Transverse colon (tissue), 4 donors: ENCODE results near the gene LATS1. TPM values are rescaled to one million over a fixed set of nuclear protein-coding genes. Genes with fewer than 3 reads are reported as not detected.

Source experiments
- DNase-seq: peaks from one replicate; pipeline ENCODE4 v3.0.0-alpha.2; 2019
- H3K27ac ChIP-seq, 4 donors: fragments of 200-600 bp; sonication (generic); 2 replicates each; pipeline ENCODE4 v1.5.1; 2016 to 2018; ENCODE audit warnings: inconsistent platforms in 4 of 4
- H3K27me3 ChIP-seq: fragments of 200-600 bp; sonication (generic); 2 replicates; pipeline ENCODE4 v1.5.1; 2017; ENCODE audit warnings: inconsistent platforms
- H3K36me3 ChIP-seq, 4 donors: fragments of 200-600 bp; sonication (generic); 2 replicates each; pipeline ENCODE4 v1.5.1; 2017 to 2019; ENCODE audit warnings: inconsistent platforms in 4 of 4
- H3K4me1 ChIP-seq, 4 donors: fragments of 200-600 bp; sonication (generic); 2 replicates each; pipeline ENCODE4 v1.5.1; 2017 to 2020; ENCODE audit warnings: inconsistent platforms in 4 of 4
- H3K4me3 ChIP-seq, 4 donors: fragments of 200-600 bp; sonication (generic); 1 replicate in 1 of 4; 2 replicates in 3 of 4; pipeline versions ENCODE4 v1.5.1 to v1.6.1; 2017 to 2019; ENCODE audit warnings: inconsistent platforms in 4 of 4
- H3K9me3 ChIP-seq, 2 donors: fragments of 200-600 bp; sonication (generic); 2 replicates each; pipeline ENCODE4 v1.5.1; 2017 to 2019; ENCODE audit warnings: inconsistent platforms in 2 of 2
- CTCF ChIP-seq, 5 experiments: fragments of 200-600 bp in 3 of 5; fragments of 450-650 bp in 2 of 5; sonication (generic) in 3 of 5; IDR thresholded peaks; 1 replicate in 2 of 5; 2 replicates in 3 of 5; pipeline ENCODE4 v1.5.1; 2016 to 2017; ENCODE audit warnings: antibody characterized with exemption in 5 of 5, inconsistent platforms in 3 of 5, mild to moderate bottlenecking in 2 of 5, moderate library complexity in 1 of 5
- EP300 ChIP-seq: sonication (generic); formaldehyde crosslinking; IDR thresholded peaks from one replicate; pipeline ENCODE4 v1.6.1; 2017; ENCODE audit warnings: antibody characterized with exemption, low read depth
- POLR2A ChIP-seq: fragments of 450-650 bp; IDR thresholded peaks from one replicate; pipeline ENCODE4 v1.6.1; 2016; ENCODE audit warnings: antibody characterized with exemption, mild to moderate bottlenecking, moderate library complexity
- POLR2AphosphoS5 ChIP-seq, 3 donors: sonication (generic); formaldehyde crosslinking; IDR thresholded peaks; one replicate each; pipeline ENCODE4 v1.6.1; 2016; ENCODE audit warnings: antibody characterized with exemption in 3 of 3
- WGBS, 2 donors: methylation state at CpG; one replicate each; pipeline ENCODE4 v1.1.5; 2018; ENCODE audit warnings: low coverage in 1 of 2; 5-methylcytosine and 5-hydroxymethylcytosine counted together
- in situ Hi-C, 4 donors: fragments of 200-750 bp; cut with MboI; loops; one replicate each; pipeline versions ENCODE4 v1.15.0 to v1.15.1; 2017; ENCODE audit warnings: low sequenced_read_pairs in 3 of 4, low pct_ligation_motif_present in 1 of 4, low pct_unique_long_range_greater_than_20kb in 1 of 4
- intact Hi-C: fragments of 100-400 bp; cut with DNase I; formaldehyde crosslinking; loops from one replicate; pipeline ENCODE4 v1.15.1; 2023; ENCODE audit warnings: low total_unique reads
- total RNA-seq, 4 donors: library from RNA; depleted of rRNA; stranded (reverse); fragments of >200 nt; gene quantifications; one replicate each; pipeline ENCODE4 v1.1.0, GENCODE V29; 2016

Gene LATS1
- total RNA-seq, 4 donors from 2014 or later, result 13.1 to 28.4 (median 19.4) TPM

DNA sequence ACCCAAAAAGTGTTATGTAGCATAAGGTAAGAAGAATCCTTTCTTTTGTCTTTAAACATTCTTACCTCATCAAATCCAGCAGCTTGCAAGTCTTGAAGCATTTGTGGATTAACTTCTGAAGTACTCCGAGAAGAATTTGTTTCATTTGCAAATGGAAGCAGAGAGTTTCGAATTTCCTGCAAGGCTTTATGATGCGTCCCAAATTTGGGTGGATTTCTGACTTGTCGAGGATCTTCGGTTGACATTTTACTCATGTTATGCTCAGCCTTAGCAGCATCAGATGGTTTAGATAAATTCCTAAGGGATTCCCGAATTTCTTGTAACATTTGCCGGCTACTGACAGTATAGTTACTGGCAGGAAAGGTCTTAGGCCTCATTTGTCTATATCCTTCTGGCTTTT is 16.2 kb downstream of the LATS1 start:
- 73 to 81% methylated on average over 5 to 7 of the region's 7 CpGs for WGBS, 2 donors
- Histone ChIP-seq H3K27ac (no peak overlapping the region), H3K9me3 (no peaks in the 10 kb centered on the region), H3K4me1 (peaks cover 0 to 16% (median 0%) of the 10 kb centered on the region in 4 donors), H3K27me3 (no peaks in the 10 kb centered on the region), H3K36me3 (peaks cover 0 to 14% (median 2%) of the 10 kb centered on the region in 4 donors), H3K4me3 (no peak overlapping the region)
- TF ChIP-seq POLR2A (no peak), EP300 (no peak), POLR2AphosphoS5 (IDR thresholded peaks at IDR 0.05) (no peak), CTCF (IDR thresholded peaks at IDR 0.05) (no peak)
- DNase-seq, result no peak
- intact Hi-C loops, result no loop called here
- in situ Hi-C loops, result loop anchor here in 1 of 4 donors (25.0 kb wide), 1 partner anchor 139 kb away; the partner anchor contains the start of gene GINM1

DNA sequence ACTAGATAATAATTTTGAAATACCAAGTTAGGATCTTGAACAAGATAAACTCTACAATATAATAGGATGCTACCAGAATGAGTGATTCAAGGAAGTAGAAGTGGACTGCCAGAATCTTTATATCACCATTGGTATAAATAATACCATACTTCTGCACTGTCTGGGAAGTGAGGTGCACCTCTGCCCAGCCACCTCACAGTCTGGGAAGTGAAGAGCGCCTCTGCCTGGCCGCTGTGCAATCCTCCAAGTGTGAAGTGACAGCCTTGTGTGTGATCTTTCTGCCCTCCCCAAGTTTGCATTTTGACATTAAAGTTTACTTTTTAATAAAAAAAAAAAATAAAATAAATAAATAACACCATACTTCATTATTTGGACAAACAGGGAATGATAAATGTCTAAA is 18.8 kb downstream of the LATS1 start:
- Histone ChIP-seq H3K27ac (no peak overlapping the region), H3K4me1 (peaks cover 0 to 11% (median 0%) of the 10 kb centered on the region in 4 donors), H3K9me3 (no peaks in the 10 kb centered on the region), H3K4me3 (no peak overlapping the region), H3K27me3 (no peaks in the 10 kb centered on the region), H3K36me3 (peaks cover 0 to 15% (median 2%) of the 10 kb centered on the region in 4 donors)
- DNase-seq, result no peak
- no peak for TF ChIP-seq POLR2AphosphoS5 (IDR thresholded peaks at IDR 0.05)
- TF ChIP-seq POLR2A, result no peak
- no peak for TF ChIP-seq CTCF (IDR thresholded peaks at IDR 0.05)
- no peak for TF ChIP-seq EP300
- WGBS, 2 donors, result 91 to 97% methylated on average over 2 of the region's 2 CpGs
- in situ Hi-C loops (no loop called here), intact Hi-C loops (no loop called here)

- TF ChIP-seq CTCF (IDR thresholded peaks at IDR 0.05) (no peak), POLR2A (no peak), POLR2AphosphoS5 (IDR thresholded peaks at IDR 0.05) (no peak), EP300 (no peak)
- intact Hi-C loops, result no loop called here
- Histone ChIP-seq H3K27me3 (no peaks in the 10 kb centered on the region), H3K4me3 (no peak overlapping the region), H3K27ac (no peak overlapping the region), H3K4me1 (peaks cover 0 to 11% (median 0%) of the 10 kb centered on the region in 4 donors), H3K9me3 (no peaks in the 10 kb centered on the region), H3K36me3 (peaks cover 0 to 19% (median 2%) of the 10 kb centered on the region in 4 donors)
- DNase-seq, result no peak
- WGBS, 2 donors, result 94 to 96% methylated on average over 2 of the region's 2 CpGs
- in situ Hi-C loops, result no loop called here
Measured at GRCh38 chr6:149698175-149698574, 19.7 kb downstream of the LATS1 start.

DNA sequence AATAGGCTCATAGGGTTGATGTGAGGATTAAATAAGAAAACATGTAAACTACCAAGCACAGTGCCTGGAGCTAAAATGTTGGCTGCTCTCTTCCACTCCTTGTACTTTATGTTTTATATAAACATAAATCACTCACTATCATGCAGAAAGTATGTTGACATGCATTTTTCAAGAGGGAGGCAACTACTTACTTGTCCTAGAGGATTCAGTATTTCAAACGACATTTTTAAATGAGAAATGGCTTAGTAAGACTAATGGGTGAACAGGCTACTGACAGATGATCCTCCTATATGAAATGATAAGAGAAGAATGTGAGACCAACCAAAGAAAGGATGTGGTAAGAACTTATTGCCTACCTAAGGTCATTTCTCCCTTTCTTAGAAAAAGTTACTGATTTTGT is 21.0 kb downstream of the LATS1 start:
- WGBS, 2 donors, result 50 to 57% methylated on average over 1 of the region's 1 CpG
- H3K27ac ChIP-seq, result no peak overlapping the region
- H3K4me1 ChIP-seq, result peaks cover 0 to 10% (median 0%) of the 10 kb centered on the region in 4 donors
- H3K36me3 ChIP-seq, result peaks cover 0 to 24% (median 2%) of the 10 kb centered on the region in 4 donors
- TF ChIP-seq POLR2AphosphoS5 (IDR thresholded peaks at IDR 0.05), result no peak
- TF ChIP-seq CTCF (IDR thresholded peaks at IDR 0.05), result no peak
- no peak for TF ChIP-seq EP300
- no peak for TF ChIP-seq POLR2A
- intact Hi-C loops, result no loop called here
- DNase-seq, result no peak
- no peaks in the 10 kb centered on the region for H3K9me3 ChIP-seq
- H3K27me3 ChIP-seq, result no peaks in the 10 kb centered on the region
- in situ Hi-C loops, result no loop called here
- no peak overlapping the region for H3K4me3 ChIP-seq
